ENCODE results near the gene PTPRA.
"Not testable (repeated sequence)": the region's sequence is repeated elsewhere in the genome, so short reads cannot be mapped to it uniquely, and the experiment has no call there.

PTPRA gene

GRCh38 chr20:3046677-3047462, 173.6 kb downstream of the PTPRA start:
- peak overlapping the region; percentile 75 for H3K4me3 ChIP-seq (ENCODE audit: low read depth, low read length)
- no peak for TF ChIP-seq CTCF (IDR thresholded peaks at IDR 0.05; ENCODE audit: borderline replicate concordance, insufficient read depth, low read depth, low read length)

- TF ChIP-seq CTCF (IDR thresholded peaks at IDR 0.05; ENCODE audit: borderline replicate concordance, insufficient read depth, low read depth, low read length): no peak
- no peak overlapping the region for H3K4me3 ChIP-seq (ENCODE audit: low read depth, low read length)
These were observed 174.5 kb downstream of the PTPRA start for GRCh38 chr20:3047486-3048419.

- TF ChIP-seq CTCF (IDR thresholded peaks at IDR 0.05; ENCODE audit: borderline replicate concordance, insufficient read depth, low read depth, low read length): no peak
- no peak overlapping the region for H3K4me3 ChIP-seq (ENCODE audit: low read depth, low read length)
These were observed 178.2 kb downstream of the PTPRA start for GRCh38 chr20:3051385-3052019.

GRCh38 chr20:3059489-3059888, 186.2 kb downstream of the PTPRA start:
- H3K4me3 ChIP-seq (ENCODE audit: low read depth, low read length): no peak overlapping the region
- no peak for TF ChIP-seq CTCF (IDR thresholded peaks at IDR 0.05; ENCODE audit: borderline replicate concordance, insufficient read depth, low read depth, low read length)

GRCh38 chr20:3064119-3064518, 190.8 kb downstream of the PTPRA start:
- not testable (repeated sequence) for H3K4me3 ChIP-seq (ENCODE audit: low read depth, low read length)

- H3K4me3 ChIP-seq (ENCODE audit: low read depth, low read length): no peak overlapping the region
- TF ChIP-seq CTCF (IDR thresholded peaks at IDR 0.05; ENCODE audit: borderline replicate concordance, insufficient read depth, low read depth, low read length): no peak
These were observed 194.1 kb downstream of the PTPRA start for GRCh38 chr20:3067139-3068014.

All from GM12875 (cell line).